Fibroblast of lung (primary cell): ENCODE results near the gene TERT. TPM values are rescaled to one million over a fixed set of nuclear protein-coding genes. Genes with fewer than 3 reads are reported as not detected.

Experiments used
- DNase-seq, 2 donors: peaks; one replicate each; pipeline versions ENCODE4 v3.0.0 to v3.0.0-alpha.2; 2010; ENCODE audit warnings: low read depth in 2 of 2
- H2AFZ ChIP-seq: 2 replicates; pipeline ENCODE4 v1.5.1; 2012; ENCODE audit warnings: low read length, control low read depth, inconsistent platforms
- H3K27ac ChIP-seq: 2 replicates; pipeline ENCODE4 v1.5.1; 2011; ENCODE audit warnings: low read length, control low read depth; ENCODE audit not compliant: insufficient read depth
- H3K27me3 ChIP-seq: 2 replicates; pipeline ENCODE4 v1.5.1; 2011; ENCODE audit warnings: mild to moderate bottlenecking, low read length; ENCODE audit not compliant: control insufficient read depth, insufficient read depth
- H3K36me3 ChIP-seq: 2 replicates; pipeline ENCODE4 v1.5.1; 2011; ENCODE audit warnings: low read length; ENCODE audit not compliant: control insufficient read depth, insufficient read depth
- H3K4me1 ChIP-seq: 2 replicates; pipeline ENCODE4 v1.5.1; 2011; ENCODE audit warnings: low read length; ENCODE audit not compliant: control insufficient read depth, insufficient read depth; ENCODE audit errors: extremely low read depth
- H3K4me2 ChIP-seq: 2 replicates; pipeline ENCODE4 v1.5.1; 2011; ENCODE audit warnings: low read length, control low read depth; ENCODE audit not compliant: insufficient read depth; ENCODE audit errors: extremely low read depth
- H3K4me3 ChIP-seq, 4 experiments: fragments of 200-600 bp in 1 of 4; sonication (generic) in 1 of 4; replicated peaks in 1 of 4; 2 replicates each; pipeline ENCODE4 v1.5.1; 2011 to 2016; ENCODE audit warnings: low read length in 4 of 4, low read depth in 3 of 4, mild to moderate bottlenecking in 3 of 4, control low read depth in 2 of 4, inconsistent platforms in 1 of 4, mixed read lengths in 1 of 4; ENCODE audit not compliant: insufficient read depth in 1 of 4; ENCODE audit errors: control extremely low read depth in 1 of 4
- H3K79me2 ChIP-seq: 2 replicates; pipeline ENCODE4 v1.5.1; 2012; ENCODE audit warnings: mild to moderate bottlenecking, low read length, inconsistent platforms; ENCODE audit not compliant: control insufficient read depth, insufficient read depth
- H3K9ac ChIP-seq: 2 replicates; pipeline ENCODE4 v1.5.1; 2011; ENCODE audit warnings: mild to moderate bottlenecking, low read length, control low read depth; ENCODE audit not compliant: insufficient read depth
- H3K9me3 ChIP-seq: 2 replicates; pipeline ENCODE4 v1.5.1; 2012; ENCODE audit warnings: low read depth, low read length; ENCODE audit not compliant: control insufficient read depth, insufficient read depth
- H4K20me1 ChIP-seq: 2 replicates; pipeline ENCODE4 v1.5.1; 2011; ENCODE audit warnings: low read length; ENCODE audit not compliant: control insufficient read depth, insufficient read depth; ENCODE audit errors: extremely low read depth
- EZH2 ChIP-seq: IDR thresholded peaks from 2 replicates; pipeline ENCODE4 v1.5.1; 2012; ENCODE audit warnings: low read length, control low read depth, mild to moderate bottlenecking; ENCODE audit errors: missing control alignments
- polyA plus RNA-seq, 2 donors: library from polyadenylated mRNA; depleted of rRNA in 1 of 2; stranded (reverse) in 1 of 2; unstranded in 1 of 2; fragments of >200 nt; gene quantifications; 2 replicates each; pipeline ENCODE4 v1.2.1, GENCODE V29; 2011 to 2012; ENCODE audit warnings: missing spikeins in 1 of 2
- total RNA-seq: library from RNA; depleted of rRNA; stranded (reverse); fragments of >200 nt; gene quantifications from 2 replicates; pipeline ENCODE4 v1.2.1, GENCODE V29; 2014
- TF ChIP-seq, protein P1 (sequence below), 2 donors: IDR thresholded peaks in 1 of 2; conservative IDR thresholded peaks in 1 of 2; 1 replicate in 1 of 2; 2 replicates in 1 of 2; pipeline ENCODE4 v1.5.1; 2011 to 2012; ENCODE audit warnings: low read length in 2 of 2, control low read depth in 1 of 2, inconsistent platforms in 1 of 2, low read depth in 1 of 2, mild to moderate bottlenecking in 1 of 2

Gene TERT
- total and polyA plus RNA-seq, 2 donors (not counting 1 experiment from before 2014, with no cell fraction given), result not detected

DNA sequence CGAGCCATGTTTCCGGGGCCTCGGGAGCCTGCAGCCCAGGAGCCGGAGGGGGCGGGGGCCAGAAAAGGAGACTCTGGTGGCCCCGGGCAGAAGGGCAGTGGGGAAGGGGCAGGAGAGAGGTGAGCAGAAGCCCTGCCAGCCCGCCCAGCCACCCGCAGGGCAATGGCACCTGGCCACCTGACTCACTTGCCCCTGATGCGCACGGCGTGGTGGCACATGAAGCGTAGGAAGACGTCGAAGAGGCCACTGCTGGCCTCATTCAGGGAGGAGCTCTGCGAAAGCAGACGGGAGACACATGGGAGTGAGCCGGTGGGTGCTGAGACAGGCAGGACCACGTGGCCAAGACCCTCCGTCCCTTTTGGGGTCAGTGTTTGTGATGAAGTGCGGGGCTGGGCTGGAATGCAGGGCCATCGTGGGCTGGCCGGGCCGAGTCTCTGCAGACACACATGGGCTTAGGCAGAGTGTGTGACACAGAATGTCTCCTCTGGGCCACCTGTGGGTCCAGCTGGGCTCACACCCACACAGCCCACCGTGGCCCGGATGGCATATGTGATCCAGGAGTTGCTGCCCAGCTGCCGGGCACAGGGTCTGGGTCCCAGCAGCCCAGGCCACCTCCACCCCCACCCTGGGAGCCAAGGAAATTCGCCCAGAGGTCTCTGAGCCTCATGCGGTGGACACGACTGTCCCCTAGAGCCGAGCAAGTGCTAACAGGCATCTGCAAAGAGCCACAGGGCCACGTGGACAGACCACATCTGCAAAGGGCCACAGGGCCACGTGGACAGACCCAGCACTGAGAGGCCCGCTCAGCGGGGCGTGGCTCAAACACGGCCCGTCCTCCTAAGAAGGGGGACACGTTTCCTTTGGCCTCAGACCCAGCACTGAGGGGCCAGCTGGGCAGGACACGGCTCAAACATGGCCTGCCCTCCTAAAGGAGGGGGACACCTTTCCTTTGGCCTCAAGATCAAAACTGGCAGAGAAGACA is 23.6 kb downstream of the TERT start:
- H3K36me3 ChIP-seq, result no peaks in the 10 kb centered on the region
- no peak overlapping the region for H3K4me3 ChIP-seq
- H3K4me2 ChIP-seq, result no peak overlapping the region
- no peak for DNase-seq
- no peak overlapping the region for H3K27ac ChIP-seq
- TF ChIP-seq, protein P1, sequence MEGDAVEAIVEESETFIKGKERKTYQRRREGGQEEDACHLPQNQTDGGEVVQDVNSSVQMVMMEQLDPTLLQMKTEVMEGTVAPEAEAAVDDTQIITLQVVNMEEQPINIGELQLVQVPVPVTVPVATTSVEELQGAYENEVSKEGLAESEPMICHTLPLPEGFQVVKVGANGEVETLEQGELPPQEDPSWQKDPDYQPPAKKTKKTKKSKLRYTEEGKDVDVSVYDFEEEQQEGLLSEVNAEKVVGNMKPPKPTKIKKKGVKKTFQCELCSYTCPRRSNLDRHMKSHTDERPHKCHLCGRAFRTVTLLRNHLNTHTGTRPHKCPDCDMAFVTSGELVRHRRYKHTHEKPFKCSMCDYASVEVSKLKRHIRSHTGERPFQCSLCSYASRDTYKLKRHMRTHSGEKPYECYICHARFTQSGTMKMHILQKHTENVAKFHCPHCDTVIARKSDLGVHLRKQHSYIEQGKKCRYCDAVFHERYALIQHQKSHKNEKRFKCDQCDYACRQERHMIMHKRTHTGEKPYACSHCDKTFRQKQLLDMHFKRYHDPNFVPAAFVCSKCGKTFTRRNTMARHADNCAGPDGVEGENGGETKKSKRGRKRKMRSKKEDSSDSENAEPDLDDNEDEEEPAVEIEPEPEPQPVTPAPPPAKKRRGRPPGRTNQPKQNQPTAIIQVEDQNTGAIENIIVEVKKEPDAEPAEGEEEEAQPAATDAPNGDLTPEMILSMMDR (conservative IDR thresholded peaks at IDR 0.05 in 1 of 2, IDR thresholded peaks at IDR 0.05 in 1 of 2; ENCODE audit: low read depth in 1 of 2, low read length in 2 of 2), result no peak
- TF ChIP-seq EZH2, result no peak
- H3K79me2 ChIP-seq, result no peaks in the 10 kb centered on the region
- H4K20me1 ChIP-seq, result no peaks in the 10 kb centered on the region
- H2AFZ ChIP-seq, result no peak overlapping the region
- no peaks in the 10 kb centered on the region for H3K27me3 ChIP-seq
- H3K9ac ChIP-seq, result no peak overlapping the region
- no peaks in the 10 kb centered on the region for H3K9me3 ChIP-seq
- no peaks in the 10 kb centered on the region for H3K4me1 ChIP-seq

DNA sequence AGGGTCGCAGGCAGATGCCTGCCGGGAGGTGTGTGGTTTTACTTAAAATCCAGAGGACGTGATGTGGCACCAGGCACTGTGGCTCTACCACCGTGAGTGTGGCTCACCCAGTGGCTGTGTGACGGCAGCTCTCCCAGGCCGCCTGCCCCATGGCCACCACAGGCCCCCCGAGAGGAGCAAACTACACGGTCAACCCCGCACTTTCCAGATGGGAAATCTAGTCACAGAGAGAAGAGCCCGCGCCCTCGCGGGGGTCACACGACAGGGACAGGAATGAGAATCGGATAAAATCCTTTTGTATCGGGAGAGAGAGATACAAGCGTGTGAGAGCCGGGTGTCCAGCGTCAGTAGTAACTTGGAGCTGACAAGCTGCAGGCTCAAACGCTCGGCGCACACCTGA is 24.4 kb downstream of the TERT start:
- Histone ChIP-seq H3K9me3 (no peaks in the 10 kb centered on the region), H4K20me1 (no peaks in the 10 kb centered on the region), H3K4me2 (no peak overlapping the region), H2AFZ (no peak overlapping the region), H3K27ac (no peak overlapping the region), H3K36me3 (no peaks in the 10 kb centered on the region), H3K27me3 (no peaks in the 10 kb centered on the region), H3K4me3 (no peak overlapping the region), H3K4me1 (no peaks in the 10 kb centered on the region), H3K79me2 (no peaks in the 10 kb centered on the region), H3K9ac (no peak overlapping the region)
- TF ChIP-seq EZH2, result no peak
- TF ChIP-seq, protein P1 (conservative IDR thresholded peaks at IDR 0.05 in 1 of 2, IDR thresholded peaks at IDR 0.05 in 1 of 2; ENCODE audit: low read depth in 1 of 2, low read length in 2 of 2), result no peak
- DNase-seq, result no peak

DNA sequence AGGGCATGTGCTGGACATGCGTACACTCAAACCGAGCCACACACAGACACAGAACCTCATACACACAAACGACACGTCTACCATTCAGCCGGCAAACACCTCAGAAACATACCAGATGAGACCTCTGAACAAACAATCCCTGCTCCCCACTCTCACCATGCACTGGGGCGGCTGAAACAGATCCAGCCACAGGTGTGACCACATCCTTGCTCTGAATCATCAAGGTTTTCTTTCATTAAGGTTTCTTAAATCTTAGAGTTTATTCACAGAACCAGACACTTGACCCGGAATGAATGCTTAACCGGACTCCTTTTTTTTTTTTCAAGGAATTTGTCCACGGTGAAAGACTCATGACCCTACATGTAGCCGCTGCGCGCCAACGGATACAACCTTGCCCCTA is 26.2 kb downstream of the TERT start:
- Histone ChIP-seq H3K4me3 (no peak overlapping the region), H3K4me1 (no peaks in the 10 kb centered on the region), H2AFZ (no peak overlapping the region), H4K20me1 (no peaks in the 10 kb centered on the region), H3K9ac (no peak overlapping the region), H3K4me2 (no peak overlapping the region), H3K36me3 (no peaks in the 10 kb centered on the region), H3K27me3 (no peaks in the 10 kb centered on the region), H3K9me3 (no peaks in the 10 kb centered on the region), H3K27ac (no peak overlapping the region), H3K79me2 (no peaks in the 10 kb centered on the region)
- DNase-seq, result no peak
- TF ChIP-seq EZH2, result no peak
- TF ChIP-seq, protein P1 (conservative IDR thresholded peaks at IDR 0.05 in 1 of 2, IDR thresholded peaks at IDR 0.05 in 1 of 2; ENCODE audit: low read depth in 1 of 2, low read length in 2 of 2), result no peak
